Natural killer cell (primary cell): Measurements from ENCODE around the gene PIPOX. TPM values are rescaled to one million over a fixed set of nuclear protein-coding genes. Genes with fewer than 3 reads are reported as not detected.

Experiments
- ATAC-seq, 3 donors: fragments of 150-1000 bp in 2 of 3; fragments of 200-7000 bp in 1 of 3; cut with Tn5 transposase; 1 replicate in 1 of 3; 2 replicates in 2 of 3; pipeline ENCODE4 v1.10.0; 2021; ENCODE audit warnings: mild to moderate bottlenecking in 2 of 3, moderate library complexity in 2 of 3
- DNase-seq, 2 donors: peaks; one replicate each; pipeline versions ENCODE4 v3.0.0 to v3.0.0-alpha.2; 2013 to 2021; ENCODE audit warnings: mixed read lengths in 1 of 2
- H3K27ac ChIP-seq: one replicate; pipeline ENCODE4 v1.5.1; 2013; ENCODE audit warnings: mild to moderate bottlenecking, low read length
- H3K27me3 ChIP-seq: one replicate; pipeline ENCODE4 v1.6.1; 2013; ENCODE audit warnings: low read length; ENCODE audit not compliant: control insufficient read depth, insufficient read depth
- H3K36me3 ChIP-seq: one replicate; pipeline ENCODE4 v1.6.1; 2013; ENCODE audit warnings: low read length; ENCODE audit not compliant: control insufficient read depth, insufficient read depth
- H3K4me1 ChIP-seq: one replicate; pipeline ENCODE4 v1.6.1; 2013; ENCODE audit warnings: low read length; ENCODE audit not compliant: control insufficient read depth, insufficient read depth
- H3K4me3 ChIP-seq: one replicate; pipeline ENCODE4 v1.5.1; 2013; ENCODE audit warnings: low read length
- H3K9me3 ChIP-seq: one replicate; pipeline ENCODE4 v1.6.1; 2013; ENCODE audit warnings: low read length; ENCODE audit not compliant: control insufficient read depth, insufficient read depth
- H3K27ac Mint-ChIP-seq, 2 donors: one replicate each; pipeline ENCODE4 v1.8.0; 2022; ENCODE audit warnings: mild to moderate bottlenecking in 2 of 2, mixed read lengths in 2 of 2, moderate library complexity in 1 of 2
- H3K27me3 Mint-ChIP-seq, 2 donors: one replicate each; pipeline ENCODE4 v1.8.0; 2022; ENCODE audit warnings: low read depth in 2 of 2, mixed read lengths in 2 of 2
- H3K36me3 Mint-ChIP-seq: one replicate; pipeline ENCODE4 v1.8.0; 2022; ENCODE audit warnings: mixed read lengths
- H3K4me1 Mint-ChIP-seq, 2 donors: one replicate each; pipeline ENCODE4 v1.8.0; 2022; ENCODE audit warnings: mixed read lengths in 2 of 2
- H3K4me3 Mint-ChIP-seq: one replicate; pipeline ENCODE4 v1.8.0; 2022; ENCODE audit warnings: mild to moderate bottlenecking, moderate library complexity, mixed read lengths
- H3K9me3 Mint-ChIP-seq, 2 donors: one replicate each; pipeline ENCODE4 v1.8.0; 2022; ENCODE audit warnings: mixed read lengths in 2 of 2
- WGBS: methylation state at CpG from one replicate; pipeline ENCODE4 v1.1.7; 2013; ENCODE audit warnings: missing lambda C conversion rate; ENCODE audit not compliant: insufficient coverage; 5-methylcytosine and 5-hydroxymethylcytosine counted together
- intact Hi-C: fragments of 100-400 bp; cut with micrococcal nuclease; formaldehyde crosslinking; loops from one replicate; pipeline ENCODE4 v1.14.2; 2022
- total RNA-seq, 4 donors: library from RNA; stranded (reverse); fragments of 120-200 nt in 1 of 4; gene quantifications; one replicate each; pipeline versions ENCODE4 v1.2.3 to v1.2.4, GENCODE V29; 2013 to 2022
- TF ChIP-seq, protein P1 (sequence below): fragments of 200-600 bp; IDR thresholded peaks from one replicate; pipeline ENCODE4 v1.8.0; 2022; ENCODE audit warnings: antibody characterized with exemption

The PIPOX gene
- total RNA-seq, 3 donors from 2014 or later (not counting 1 experiment from before 2014, with no cell fraction given) = 3.0 to 5.8 (median 3.4) TPM

DNA sequence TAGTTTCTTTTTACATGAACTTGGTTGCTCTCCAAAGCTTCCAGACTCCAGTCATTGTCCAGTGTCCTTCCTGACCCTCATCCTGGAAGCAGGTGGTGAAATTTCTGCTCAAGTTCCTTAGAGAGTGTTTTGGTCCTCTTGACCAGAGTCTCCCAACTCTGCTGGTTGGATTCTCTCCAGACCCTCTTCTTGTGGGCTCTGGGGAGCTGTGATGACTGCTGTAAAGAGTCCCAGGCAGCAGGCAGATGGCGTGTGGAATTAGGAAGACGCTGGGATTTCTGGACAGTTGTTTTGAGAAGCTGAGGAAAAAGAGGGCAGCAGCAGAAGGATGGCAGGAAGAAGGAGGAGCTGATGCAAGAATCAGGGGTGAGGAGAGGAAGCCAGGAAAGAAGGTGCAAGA is 35.5 kb upstream of the PIPOX start:
- intact Hi-C loops = no loop called here
- TF ChIP-seq, protein P1, sequence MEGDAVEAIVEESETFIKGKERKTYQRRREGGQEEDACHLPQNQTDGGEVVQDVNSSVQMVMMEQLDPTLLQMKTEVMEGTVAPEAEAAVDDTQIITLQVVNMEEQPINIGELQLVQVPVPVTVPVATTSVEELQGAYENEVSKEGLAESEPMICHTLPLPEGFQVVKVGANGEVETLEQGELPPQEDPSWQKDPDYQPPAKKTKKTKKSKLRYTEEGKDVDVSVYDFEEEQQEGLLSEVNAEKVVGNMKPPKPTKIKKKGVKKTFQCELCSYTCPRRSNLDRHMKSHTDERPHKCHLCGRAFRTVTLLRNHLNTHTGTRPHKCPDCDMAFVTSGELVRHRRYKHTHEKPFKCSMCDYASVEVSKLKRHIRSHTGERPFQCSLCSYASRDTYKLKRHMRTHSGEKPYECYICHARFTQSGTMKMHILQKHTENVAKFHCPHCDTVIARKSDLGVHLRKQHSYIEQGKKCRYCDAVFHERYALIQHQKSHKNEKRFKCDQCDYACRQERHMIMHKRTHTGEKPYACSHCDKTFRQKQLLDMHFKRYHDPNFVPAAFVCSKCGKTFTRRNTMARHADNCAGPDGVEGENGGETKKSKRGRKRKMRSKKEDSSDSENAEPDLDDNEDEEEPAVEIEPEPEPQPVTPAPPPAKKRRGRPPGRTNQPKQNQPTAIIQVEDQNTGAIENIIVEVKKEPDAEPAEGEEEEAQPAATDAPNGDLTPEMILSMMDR = no peak
- Histone ChIP-seq H3K4me1 (peaks cover 3% of the 10 kb centered on the region), H3K27me3 (peaks cover 37% of the 10 kb centered on the region), H3K27ac (no peak overlapping the region), H3K36me3 (no peaks in the 10 kb centered on the region), H3K4me3 (no peak overlapping the region), H3K9me3 (no peaks in the 10 kb centered on the region)
- 38% methylated on average over 2 of the region's 2 CpGs for WGBS
- peaks cover 0 to 7% of the 10 kb centered on the region in 2 donors for H3K4me1 Mint-ChIP-seq
- ATAC-seq (no peak), DNase-seq (no peak)
- H3K27me3 Mint-ChIP-seq = peaks cover 48 to 50% of the 10 kb centered on the region in 2 donors
- no peaks in the 10 kb centered on the region for H3K36me3 Mint-ChIP-seq
- no peaks in the 10 kb centered on the region for H3K9me3 Mint-ChIP-seq
- H3K27ac Mint-ChIP-seq = no peak overlapping the region
- no peak overlapping the region for H3K4me3 Mint-ChIP-seq

DNA sequence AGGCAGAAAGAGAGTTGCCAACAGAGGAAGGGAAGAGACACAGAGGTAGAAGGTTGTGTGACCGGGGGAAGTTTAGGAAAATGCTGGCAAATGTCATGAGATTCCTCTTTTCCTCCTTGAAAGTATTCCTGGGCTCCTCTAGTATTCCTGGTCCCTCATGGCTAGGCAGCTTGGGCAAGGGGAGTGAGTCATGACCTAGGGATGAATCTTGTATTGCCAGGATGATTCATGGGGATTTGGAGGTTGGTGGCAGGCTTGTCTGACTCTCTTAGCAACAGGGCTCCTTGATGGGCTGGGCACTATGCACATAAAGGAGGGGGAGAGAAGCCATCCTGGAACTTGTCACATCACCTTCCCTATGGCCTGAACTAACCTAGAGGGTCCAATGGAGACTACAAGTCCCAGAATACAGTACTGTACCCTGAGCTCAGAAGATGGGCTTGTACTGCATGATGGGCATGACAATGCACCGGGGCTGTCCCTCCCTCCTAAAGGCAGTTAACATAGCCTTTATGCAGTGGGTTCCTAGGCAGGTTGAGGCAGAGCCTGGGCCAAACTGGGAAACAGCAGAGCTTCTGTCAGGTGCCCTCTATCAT is 35.0 kb upstream of the PIPOX start:
- Mint-ChIP-seq H3K36me3 (no peaks in the 10 kb centered on the region), H3K27me3 (peaks cover 44 to 48% of the 10 kb centered on the region in 2 donors), H3K4me3 (no peak overlapping the region), H3K9me3 (no peaks in the 10 kb centered on the region), H3K4me1 (peaks cover 0 to 7% of the 10 kb centered on the region in 2 donors), H3K27ac (no peak overlapping the region)
- Histone ChIP-seq H3K9me3 (no peaks in the 10 kb centered on the region), H3K27me3 (peaks cover 35% of the 10 kb centered on the region), H3K4me3 (no peak overlapping the region), H3K36me3 (no peaks in the 10 kb centered on the region), H3K4me1 (peaks cover 3% of the 10 kb centered on the region), H3K27ac (no peak overlapping the region)
- 66% methylated on average over 2 of the region's 2 CpGs for WGBS
- DNase-seq (no peak), ATAC-seq (no peak)
- intact Hi-C loops = no loop called here
- TF ChIP-seq, protein P1 = no peak

DNA sequence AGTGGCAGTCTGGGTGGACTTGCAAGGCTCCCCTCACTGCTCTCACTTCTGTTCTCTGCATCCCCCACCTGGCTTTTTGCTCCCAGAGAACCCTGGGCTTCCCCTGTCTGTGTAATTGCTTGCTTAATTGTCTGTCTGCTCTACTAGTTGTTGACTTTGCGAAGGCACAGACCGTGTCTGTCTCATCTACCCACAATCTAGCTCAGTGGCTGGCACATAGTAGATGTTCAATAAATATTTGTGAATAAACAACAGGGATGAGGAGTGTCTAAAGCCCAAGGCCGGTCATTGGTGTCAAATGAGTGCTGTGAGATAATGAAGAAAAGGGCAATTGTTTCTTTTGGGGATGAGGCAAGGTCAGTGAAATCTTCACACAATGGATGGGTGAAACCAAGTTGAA is 34.4 kb upstream of the PIPOX start:
- WGBS = 84% methylated on average over 3 of the region's 3 CpGs
- no peaks in the 10 kb centered on the region for H3K9me3 Mint-ChIP-seq
- Histone ChIP-seq H3K4me3 (no peak overlapping the region), H3K4me1 (peaks cover 3% of the 10 kb centered on the region), H3K9me3 (no peaks in the 10 kb centered on the region), H3K27me3 (peaks cover 31% of the 10 kb centered on the region), H3K36me3 (no peaks in the 10 kb centered on the region), H3K27ac (no peak overlapping the region)
- no peak for ATAC-seq
- H3K27me3 Mint-ChIP-seq = peaks cover 38 to 44% of the 10 kb centered on the region in 2 donors
- no peaks in the 10 kb centered on the region for H3K36me3 Mint-ChIP-seq
- intact Hi-C loops = no loop called here
- TF ChIP-seq, protein P1 = no peak
- H3K4me3 Mint-ChIP-seq = no peak overlapping the region
- no peak overlapping the region for H3K27ac Mint-ChIP-seq
- DNase-seq = no peak
- peaks cover 0 to 7% of the 10 kb centered on the region in 2 donors for H3K4me1 Mint-ChIP-seq

DNA sequence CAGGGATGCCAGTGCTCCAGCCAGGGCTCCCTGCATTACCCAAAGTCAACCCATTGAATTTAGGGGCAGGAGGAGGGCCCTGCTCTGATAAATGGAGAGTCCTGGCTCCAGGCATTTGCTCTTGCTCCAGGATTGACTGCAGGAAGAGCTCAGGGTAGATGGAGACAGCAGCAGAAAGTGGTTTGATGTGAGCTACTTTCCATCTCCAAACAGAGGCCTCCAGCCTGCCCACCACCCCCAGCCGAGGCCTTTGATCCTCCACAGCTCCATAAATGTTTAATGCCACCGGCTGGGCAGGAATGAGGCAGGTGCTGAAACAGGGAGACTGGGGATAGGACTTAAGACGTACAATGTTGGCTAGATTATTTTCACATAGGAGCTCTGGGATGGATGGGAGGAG is 32.8 kb upstream of the PIPOX start:
- Histone ChIP-seq H3K36me3 (no peaks in the 10 kb centered on the region), H3K27ac (no peak overlapping the region), H3K9me3 (no peaks in the 10 kb centered on the region), H3K27me3 (peaks cover 16% of the 10 kb centered on the region), H3K4me3 (no peak overlapping the region), H3K4me1 (peaks cover 3% of the 10 kb centered on the region)
- Mint-ChIP-seq H3K4me3 (no peak overlapping the region), H3K36me3 (no peaks in the 10 kb centered on the region), H3K27me3 (peaks cover 31 to 36% of the 10 kb centered on the region in 2 donors), H3K27ac (no peak overlapping the region), H3K9me3 (no peaks in the 10 kb centered on the region), H3K4me1 (peaks cover 0 to 2% of the 10 kb centered on the region in 2 donors)
- no peak for DNase-seq
- intact Hi-C loops = no loop called here
- ATAC-seq = no peak
- WGBS = 90% methylated on average over 2 of the region's 3 CpGs
- TF ChIP-seq, protein P1 = no peak
